ENCODE measurements around the gene PPIB. TPM values are rescaled to one million over a fixed set of nuclear protein-coding genes. Genes with fewer than 3 reads are reported as not detected.

PPIB gene
- total RNA-seq, 1 donor from 2014 or later = 804 TPM

DNA sequence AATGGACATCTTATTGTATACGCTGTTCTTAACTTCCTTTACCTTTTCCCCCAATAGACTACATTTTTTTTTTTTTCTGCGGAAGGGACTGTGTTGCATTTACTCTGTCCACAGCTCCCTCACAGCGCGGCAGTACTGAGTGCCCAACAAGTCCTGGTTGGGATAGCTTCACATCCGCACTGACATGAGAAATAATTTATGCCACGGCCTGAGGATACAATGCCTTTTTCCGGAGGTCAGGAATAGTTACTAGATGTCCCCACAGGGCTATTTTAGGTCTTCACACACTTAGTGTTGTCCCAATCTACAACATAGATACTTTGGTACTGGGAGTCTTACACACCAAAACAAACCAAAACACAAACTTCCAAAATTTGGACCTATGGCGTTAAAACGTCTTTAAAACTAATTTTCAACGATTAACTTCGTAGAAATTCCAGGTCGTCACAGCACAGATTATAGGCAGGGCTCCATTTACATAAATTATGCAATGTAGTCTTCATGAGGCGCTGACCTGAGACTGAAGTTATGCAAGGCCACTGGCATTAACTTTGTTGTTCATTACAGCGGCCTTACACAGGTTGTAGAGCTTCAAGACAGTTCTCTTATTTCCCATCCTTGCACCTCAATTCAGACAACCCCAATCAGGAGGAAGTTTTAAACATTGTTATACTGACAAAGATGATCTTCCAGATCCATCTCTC is 989 bp upstream of the PPIB start:
- no peaks in the 10 kb centered on the region for H3K9me3 Mint-ChIP-seq (ENCODE audit: unreplicated experiment)
- peaks cover 25% of the 10 kb centered on the region for H3K4me1 Mint-ChIP-seq (ENCODE audit: low read depth, unreplicated experiment)
- peak overlapping the region; percentile 34 for H3K27ac Mint-ChIP-seq (ENCODE audit: unreplicated experiment)
- H3K27me3 ChIP-seq (ENCODE audit: insufficient read depth, low read length) = no peaks in the 10 kb centered on the region
- peak overlapping the region; percentile 63 for H3K4me3 ChIP-seq (ENCODE audit: insufficient read depth, low read depth, low read length)
- no peaks in the 10 kb centered on the region for H3K27me3 Mint-ChIP-seq (ENCODE audit: low read depth, unreplicated experiment)
- H3K4me2 ChIP-seq (ENCODE audit: low read length) = peak overlapping the region; percentile 87
- H3K9me3 ChIP-seq (ENCODE audit: insufficient read depth, low read depth, low read length) = no peaks in the 10 kb centered on the region
- H2AFZ ChIP-seq (ENCODE audit: low read depth, low read length) = peak overlapping the region; percentile 76
- peaks cover 15% of the 10 kb centered on the region for H3K36me3 ChIP-seq (ENCODE audit: insufficient read depth, low read length)
- H3K27ac ChIP-seq (ENCODE audit: low read depth, low read length) = peak overlapping the region; percentile 66
- H4K20me1 ChIP-seq (ENCODE audit: insufficient read depth, low read length) = peaks cover 34% of the 10 kb centered on the region
- H3K9ac ChIP-seq (ENCODE audit: low read length) = peak overlapping the region; percentile 74
- H3K79me2 ChIP-seq (ENCODE audit: insufficient read depth, low read length) = peaks cover 39% of the 10 kb centered on the region
- H3K36me3 Mint-ChIP-seq (ENCODE audit: low read depth, unreplicated experiment) = peaks cover 19% of the 10 kb centered on the region
- TF ChIP-seq EZH2 (IDR thresholded peaks at IDR 0.05; ENCODE audit: insufficient read depth, low read length) = no peak
- TF ChIP-seq, protein P1, sequence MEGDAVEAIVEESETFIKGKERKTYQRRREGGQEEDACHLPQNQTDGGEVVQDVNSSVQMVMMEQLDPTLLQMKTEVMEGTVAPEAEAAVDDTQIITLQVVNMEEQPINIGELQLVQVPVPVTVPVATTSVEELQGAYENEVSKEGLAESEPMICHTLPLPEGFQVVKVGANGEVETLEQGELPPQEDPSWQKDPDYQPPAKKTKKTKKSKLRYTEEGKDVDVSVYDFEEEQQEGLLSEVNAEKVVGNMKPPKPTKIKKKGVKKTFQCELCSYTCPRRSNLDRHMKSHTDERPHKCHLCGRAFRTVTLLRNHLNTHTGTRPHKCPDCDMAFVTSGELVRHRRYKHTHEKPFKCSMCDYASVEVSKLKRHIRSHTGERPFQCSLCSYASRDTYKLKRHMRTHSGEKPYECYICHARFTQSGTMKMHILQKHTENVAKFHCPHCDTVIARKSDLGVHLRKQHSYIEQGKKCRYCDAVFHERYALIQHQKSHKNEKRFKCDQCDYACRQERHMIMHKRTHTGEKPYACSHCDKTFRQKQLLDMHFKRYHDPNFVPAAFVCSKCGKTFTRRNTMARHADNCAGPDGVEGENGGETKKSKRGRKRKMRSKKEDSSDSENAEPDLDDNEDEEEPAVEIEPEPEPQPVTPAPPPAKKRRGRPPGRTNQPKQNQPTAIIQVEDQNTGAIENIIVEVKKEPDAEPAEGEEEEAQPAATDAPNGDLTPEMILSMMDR (IDR thresholded peaks at IDR 0.05; ENCODE audit: insufficient read depth, low read depth, low read length) = no peak
- H3K4me3 Mint-ChIP-seq (ENCODE audit: unreplicated experiment) = peak overlapping the region; percentile 81
- FAIRE-seq (no peak), DNase-seq (ENCODE audit: low read depth) (no peak)
- peaks cover 25% of the 10 kb centered on the region for H3K4me1 ChIP-seq (ENCODE audit: insufficient read depth, low read length)

- Mint-ChIP-seq H3K27me3 (ENCODE audit: low read depth, unreplicated experiment) (no peaks in the 10 kb centered on the region), H3K27ac (ENCODE audit: unreplicated experiment) (peak overlapping the region; percentile 91), H3K36me3 (ENCODE audit: low read depth, unreplicated experiment) (peaks cover 24% of the 10 kb centered on the region), H3K4me1 (ENCODE audit: low read depth, unreplicated experiment) (peaks cover 36% of the 10 kb centered on the region), H3K9me3 (ENCODE audit: unreplicated experiment) (no peaks in the 10 kb centered on the region), H3K4me3 (ENCODE audit: unreplicated experiment) (peak overlapping the region; percentile 92)
- no peaks in the 10 kb centered on the region for H3K9me3 ChIP-seq (ENCODE audit: insufficient read depth, low read depth, low read length)
- H2AFZ ChIP-seq (ENCODE audit: low read depth, low read length) = peak overlapping the region; percentile 68
- peak overlapping the region; percentile 92 for H3K9ac ChIP-seq (ENCODE audit: low read length)
- H3K36me3 ChIP-seq (ENCODE audit: insufficient read depth, low read length) = peaks cover 28% of the 10 kb centered on the region
- H3K4me3 ChIP-seq (ENCODE audit: insufficient read depth, low read depth, low read length) = peak overlapping the region; percentile 87
- peak overlapping the region; percentile 85 for H3K27ac ChIP-seq (ENCODE audit: low read depth, low read length)
- H4K20me1 ChIP-seq (ENCODE audit: insufficient read depth, low read length) = peaks cover 47% of the 10 kb centered on the region
- FAIRE-seq = no peak
- H3K27me3 ChIP-seq (ENCODE audit: insufficient read depth, low read length) = no peaks in the 10 kb centered on the region
- H3K79me2 ChIP-seq (ENCODE audit: insufficient read depth, low read length) = peaks cover 51% of the 10 kb centered on the region
- DNase-seq (ENCODE audit: low read depth) = no peak
- no peak for TF ChIP-seq EZH2 (IDR thresholded peaks at IDR 0.05; ENCODE audit: insufficient read depth, low read length)
- TF ChIP-seq, protein P1 (IDR thresholded peaks at IDR 0.05; ENCODE audit: insufficient read depth, low read depth, low read length) = no peak
- peaks cover 25% of the 10 kb centered on the region for H3K4me1 ChIP-seq (ENCODE audit: insufficient read depth, low read length)
- peak overlapping the region; percentile 99 for H3K4me2 ChIP-seq (ENCODE audit: low read length)
Observed at GRCh38 chr15:64162478-64162868, 349 bp downstream of the PPIB start.
